Measurements from ENCODE around the gene TOMM7. TPM values are rescaled to one million over a fixed set of nuclear protein-coding genes. Genes with fewer than 3 reads are reported as not detected.

TOMM7 gene
- total and polyA plus RNA-seq, 9 of the 15 experiments (the other 6 are each of a cell fraction or from before 2014, with no cell fraction given): 283 to 1,717 (median 638) TPM

GRCh38 chr7:22802426-22802825 lies 20.2 kb downstream of the TOMM7 start:
- in situ Hi-C loops (cut with MboI): no loop called here
- DNase-seq (ENCODE audit: extremely low read depth in 1 of 4, low spot score in 3 of 4): no peak
- CTCF ChIA-PET (ENCODE audit: low intra/inter-chr PET ratio): no interaction called here
- H3K79me2 ChIP-seq (ENCODE audit: control insufficient read depth, insufficient read depth, low read length): no peaks in the 10 kb centered on the region
- no peak overlapping the region for H3K4me2 ChIP-seq (ENCODE audit: insufficient read depth, low read length)
- 0 out of 2 replicates have a peak overlapping the region, but pooled peaks have one; percentile 68 for H2AFZ ChIP-seq (ENCODE audit: low read depth, low read length)
- POLR2A ChIA-PET: interaction anchor here (0.7 kb wide), 1 partner anchor 36 kb away, joined by 3 read pairs; no protein-coding TSS in a partner anchor
- no peak overlapping the region for H3K4me3 ChIP-seq
- H3K27me3 ChIP-seq (ENCODE audit: control insufficient read depth in 2 of 2, insufficient read depth in 2 of 2, low read length in 2 of 2): no peaks in the 10 kb centered on the region
- H4K20me1 ChIP-seq (replicated peaks; ENCODE audit: control insufficient read depth, insufficient read depth, low read length): no peaks in the 10 kb centered on the region
- FAIRE-seq: no peak
- H3K36me3 ChIP-seq (ENCODE audit: control insufficient read depth, insufficient read depth, low read length): no peaks in the 10 kb centered on the region
- no peaks in the 10 kb centered on the region for H3K9me1 ChIP-seq (ENCODE audit: control insufficient read depth, insufficient read depth, low read length)
- H3K9ac ChIP-seq (ENCODE audit: insufficient read depth in 1 of 2, low read depth in 2 of 2, low read length in 2 of 2): 0 out of 4 replicates have a peak overlapping the region, but pooled peaks of 1 of the 2 experiments have one; percentile 36
- no peaks in the 10 kb centered on the region; the same call in 1 of the 2 replicates for H3K9me3 ChIP-seq (replicated peaks; ENCODE audit: control insufficient read depth, insufficient read depth, low read depth, low read length)
- no TSS peak for BruUV-seq (replicated peaks)
- 88% methylated on average over 3 of the region's 4 CpGs for WGBS (ENCODE audit: insufficient coverage, low coverage, missing lambda C conversion rate)
- no peak for ATAC-seq
- H3K4me1 ChIP-seq (replicated peaks in 1 of 2; ENCODE audit: control insufficient read depth in 2 of 2, insufficient read depth in 2 of 2, low read length in 2 of 2): peaks cover 0 to 5% of the 10 kb centered on the region in 2 experiments; a peak in 2 of 5 replicates
- intact Hi-C loops (cut with micrococcal nuclease): no loop called here
- H3K27ac ChIP-seq (ENCODE audit: extremely low read depth, low read depth, low read length): no peak overlapping the region
- TF ChIP-seq ZNF146 (CRISPR knock-in tag; IDR thresholded peaks at IDR 0.05; ENCODE audit: unreplicated experiment) (no peak), TARDBP (IDR thresholded peaks at IDR 0.05) (no peak), ZNF444 (CRISPR knock-in tag; IDR thresholded peaks at IDR 0.05) (no peak), TRIM24 (IDR thresholded peaks at IDR 0.05) (no peak), ZNF695 (CRISPR knock-in tag; IDR thresholded peaks at IDR 0.05) (no peak), ZBTB49 (CRISPR knock-in tag; IDR thresholded peaks at IDR 0.05; ENCODE audit: borderline replicate concordance) (no peak), CHD1 (IDR thresholded peaks at IDR 0.05; ENCODE audit: low read length) (no peak), ZNF407 (IDR thresholded peaks at IDR 0.05; ENCODE audit: low read depth) (no peak), NCOA1 (IDR thresholded peaks at IDR 0.05; ENCODE audit: low read depth) (no peak), MXI1 (IDR thresholded peaks at IDR 0.05; ENCODE audit: low read depth, low read length) (no peak), ZBTB17 (CRISPR knock-in tag; IDR thresholded peaks at IDR 0.05) (no peak), HOXB6 (CRISPR knock-in tag; IDR thresholded peaks at IDR 0.05; ENCODE audit: borderline replicate concordance) (no peak), ATF7 (IDR thresholded peaks at IDR 0.05) (no peak), KHSRP (IDR thresholded peaks at IDR 0.05) (no peak)

All from K562 (cell line).